ENCODE data around the gene RBM8A.
"Not testable (repeated sequence)": the region's sequence is repeated elsewhere in the genome, so short reads cannot be mapped to it uniquely, and the experiment has no call there.

RBM8A gene

GRCh38 chr1:145937436-145937835 is 10.2 kb upstream of the RBM8A start:
- no peak overlapping the region for H3K4me3 ChIP-seq (ENCODE audit: low read depth, low read length)
- DNase-seq (ENCODE audit: low read depth, low spot score) = no peak
- TF ChIP-seq CTCF (IDR thresholded peaks at IDR 0.05; ENCODE audit: low read depth, low read length) = no peak
- in situ Hi-C loops (cut with HindIII; ENCODE audit: low sequenced_read_pairs) = no loop called here

GRCh38 chr1:145936247-145936646 is 9.0 kb upstream of the RBM8A start:
- in situ Hi-C loops (cut with HindIII; ENCODE audit: low sequenced_read_pairs) = no loop called here
- no peak for TF ChIP-seq CTCF (IDR thresholded peaks at IDR 0.05; ENCODE audit: low read depth, low read length)
- no peak overlapping the region for H3K4me3 ChIP-seq (ENCODE audit: low read depth, low read length)
- no peak for DNase-seq (ENCODE audit: low read depth, low spot score)

GRCh38 chr1:145935708-145936107 is 8.4 kb upstream of the RBM8A start:
- no peak for TF ChIP-seq CTCF (IDR thresholded peaks at IDR 0.05; ENCODE audit: low read depth, low read length)
- no peak overlapping the region for H3K4me3 ChIP-seq (ENCODE audit: low read depth, low read length)
- in situ Hi-C loops (cut with HindIII; ENCODE audit: low sequenced_read_pairs) = no loop called here
- no peak for DNase-seq (ENCODE audit: low read depth, low spot score)

- DNase-seq (ENCODE audit: low read depth, low spot score); in situ Hi-C loops (cut with HindIII; ENCODE audit: low sequenced_read_pairs); H3K4me3 ChIP-seq (ENCODE audit: low read depth, low read length): not testable (repeated sequence)
These were observed 5.3 kb upstream of the RBM8A start for GRCh38 chr1:145932522-145933009.

GRCh38 chr1:145927916-145928643 is 796 bp upstream of the RBM8A start:
- peak overlapping the region; percentile 84 for H3K4me3 ChIP-seq (ENCODE audit: low read depth, low read length)
- no peak for DNase-seq (ENCODE audit: low read depth, low spot score)
- in situ Hi-C loops (cut with HindIII; ENCODE audit: low sequenced_read_pairs) = no loop called here
- no peak for TF ChIP-seq CTCF (IDR thresholded peaks at IDR 0.05; ENCODE audit: low read depth, low read length)

- H3K4me3 ChIP-seq (ENCODE audit: low read depth, low read length) = peak overlapping the region; percentile 84
- TF ChIP-seq CTCF (IDR thresholded peaks at IDR 0.05; ENCODE audit: low read depth, low read length) = no peak
- peak; percentile 12 for DNase-seq (ENCODE audit: low read depth, low spot score)
- in situ Hi-C loops (cut with HindIII; ENCODE audit: low sequenced_read_pairs) = no loop called here
These were observed 610 bp downstream of the RBM8A start for GRCh38 chr1:145926686-145927062.

- no peak for DNase-seq (ENCODE audit: low read depth, low spot score)
- in situ Hi-C loops (cut with HindIII; ENCODE audit: low sequenced_read_pairs) = no loop called here
These were observed 5.0 kb downstream of the RBM8A start for GRCh38 chr1:145922266-145922665.

GRCh38 chr1:145920297-145920696 is 7.0 kb downstream of the RBM8A start:
- H3K4me3 ChIP-seq (ENCODE audit: low read depth, low read length); DNase-seq (ENCODE audit: low read depth, low spot score); in situ Hi-C loops (cut with HindIII; ENCODE audit: low sequenced_read_pairs): not testable (repeated sequence)

More at GRCh38 chr1:145922266-145922665, 5.0 kb downstream of the RBM8A start:
- no peak overlapping the region for H3K4me3 ChIP-seq (ENCODE audit: low read depth, low read length)
- no peak for TF ChIP-seq CTCF (IDR thresholded peaks at IDR 0.05; ENCODE audit: low read depth, low read length)
